SK-N-SH treated with all-trans-retinoic acid at 6 μM for 48 hours (cell line): ENCODE measurements around the gene CDK5RAP2.

ENCODE experiments used
- OSR1 ChIP-seq: fragments of 250-450 bp; sonication (Bioruptor Pico); IDR thresholded peaks from 2 replicates; pipeline ENCODE4 v1.8.0; 2022; ENCODE audit warnings: moderate library complexity, mild to moderate bottlenecking, inconsistent platforms
- SNAI2 ChIP-seq: fragments of 250-450 bp; sonication (Bioruptor Pico); IDR thresholded peaks from 2 replicates; pipeline ENCODE4 v1.5.0; 2020; ENCODE audit warnings: mild to moderate bottlenecking, moderate library complexity
- TF ChIP-seq, protein P1 (sequence below): fragments of 250-450 bp; sonication (Bioruptor Pico); IDR thresholded peaks from 2 replicates; pipeline ENCODE4 v1.8.0; 2020; ENCODE audit warnings: mild to moderate bottlenecking, moderate library complexity, borderline replicate concordance
- TF ChIP-seq, protein P2 (sequence below): fragments of 250-450 bp; sonication (Bioruptor Pico); IDR thresholded peaks from 2 replicates; pipeline ENCODE4 v1.5.1; 2020; ENCODE audit warnings: low read depth, mild to moderate bottlenecking, moderate library complexity

GRCh38 chr9:120621941-120622340 lies 42.0 kb upstream of the CDK5RAP2 start:
- TF ChIP-seq, protein P1, sequence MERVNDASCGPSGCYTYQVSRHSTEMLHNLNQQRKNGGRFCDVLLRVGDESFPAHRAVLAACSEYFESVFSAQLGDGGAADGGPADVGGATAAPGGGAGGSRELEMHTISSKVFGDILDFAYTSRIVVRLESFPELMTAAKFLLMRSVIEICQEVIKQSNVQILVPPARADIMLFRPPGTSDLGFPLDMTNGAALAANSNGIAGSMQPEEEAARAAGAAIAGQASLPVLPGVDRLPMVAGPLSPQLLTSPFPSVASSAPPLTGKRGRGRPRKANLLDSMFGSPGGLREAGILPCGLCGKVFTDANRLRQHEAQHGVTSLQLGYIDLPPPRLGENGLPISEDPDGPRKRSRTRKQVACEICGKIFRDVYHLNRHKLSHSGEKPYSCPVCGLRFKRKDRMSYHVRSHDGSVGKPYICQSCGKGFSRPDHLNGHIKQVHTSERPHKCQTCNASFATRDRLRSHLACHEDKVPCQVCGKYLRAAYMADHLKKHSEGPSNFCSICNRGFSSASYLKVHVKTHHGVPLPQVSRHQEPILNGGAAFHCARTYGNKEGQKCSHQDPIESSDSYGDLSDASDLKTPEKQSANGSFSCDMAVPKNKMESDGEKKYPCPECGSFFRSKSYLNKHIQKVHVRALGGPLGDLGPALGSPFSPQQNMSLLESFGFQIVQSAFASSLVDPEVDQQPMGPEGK = no peak
- TF ChIP-seq OSR1 (CRISPR knock-in tag) = no peak
- no peak for TF ChIP-seq SNAI2 (CRISPR knock-in tag)
- TF ChIP-seq, protein P2, sequence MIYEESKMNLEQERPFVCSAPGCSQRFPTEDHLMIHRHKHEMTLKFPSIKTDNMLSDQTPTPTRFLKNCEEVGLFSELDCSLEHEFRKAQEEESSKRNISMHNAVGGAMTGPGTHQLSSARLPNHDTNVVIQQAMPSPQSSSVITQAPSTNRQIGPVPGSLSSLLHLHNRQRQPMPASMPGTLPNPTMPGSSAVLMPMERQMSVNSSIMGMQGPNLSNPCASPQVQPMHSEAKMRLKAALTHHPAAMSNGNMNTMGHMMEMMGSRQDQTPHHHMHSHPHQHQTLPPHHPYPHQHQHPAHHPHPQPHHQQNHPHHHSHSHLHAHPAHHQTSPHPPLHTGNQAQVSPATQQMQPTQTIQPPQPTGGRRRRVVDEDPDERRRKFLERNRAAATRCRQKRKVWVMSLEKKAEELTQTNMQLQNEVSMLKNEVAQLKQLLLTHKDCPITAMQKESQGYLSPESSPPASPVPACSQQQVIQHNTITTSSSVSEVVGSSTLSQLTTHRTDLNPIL = no peak
